Fibroblast of mammary gland (primary cell): ENCODE results near the gene WFDC8.

Source experiments
- DNase-seq: peaks from one replicate; pipeline ENCODE4 v3.0.0-alpha.2; 2010; ENCODE audit warnings: low read depth
- H3K4me3 ChIP-seq: 2 replicates; pipeline ENCODE4 v1.5.1; 2011; ENCODE audit warnings: low read depth, mild to moderate bottlenecking, low read length, moderate library complexity; ENCODE audit not compliant: control insufficient read depth
- TF ChIP-seq, protein P1 (sequence below): conservative IDR thresholded peaks from 2 replicates; pipeline ENCODE4 v1.5.1; 2011; ENCODE audit warnings: low read depth, low read length, inconsistent platforms; ENCODE audit not compliant: control insufficient read depth, insufficient read depth

WFDC8 gene

DNA sequence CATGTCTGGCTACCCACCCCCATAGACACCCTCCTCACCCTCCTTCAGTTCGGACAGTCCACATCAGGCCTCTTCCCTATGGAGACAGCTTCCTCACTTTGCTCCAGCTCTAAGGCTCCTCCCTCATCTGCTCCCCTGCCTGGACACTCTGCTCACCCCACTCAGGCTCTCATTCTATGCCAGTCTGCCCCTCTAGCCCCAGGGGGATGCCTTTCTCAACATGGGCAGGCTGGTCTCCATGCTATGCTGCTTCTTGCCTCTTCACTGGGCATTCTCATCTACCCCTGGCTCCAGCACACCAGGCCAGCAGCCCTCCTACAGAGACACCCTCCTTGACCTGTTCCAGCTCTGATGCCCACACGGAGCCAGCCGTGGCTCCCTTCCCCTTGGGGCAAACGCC, at the start of gene WFDC8:
Gene WFDC8 (minus strand): TSS at position 101 of the 400 bp plus-strand sequence. CDS start 37 bp downstream, at position 64.
- no peak for DNase-seq
- TF ChIP-seq, protein P1, sequence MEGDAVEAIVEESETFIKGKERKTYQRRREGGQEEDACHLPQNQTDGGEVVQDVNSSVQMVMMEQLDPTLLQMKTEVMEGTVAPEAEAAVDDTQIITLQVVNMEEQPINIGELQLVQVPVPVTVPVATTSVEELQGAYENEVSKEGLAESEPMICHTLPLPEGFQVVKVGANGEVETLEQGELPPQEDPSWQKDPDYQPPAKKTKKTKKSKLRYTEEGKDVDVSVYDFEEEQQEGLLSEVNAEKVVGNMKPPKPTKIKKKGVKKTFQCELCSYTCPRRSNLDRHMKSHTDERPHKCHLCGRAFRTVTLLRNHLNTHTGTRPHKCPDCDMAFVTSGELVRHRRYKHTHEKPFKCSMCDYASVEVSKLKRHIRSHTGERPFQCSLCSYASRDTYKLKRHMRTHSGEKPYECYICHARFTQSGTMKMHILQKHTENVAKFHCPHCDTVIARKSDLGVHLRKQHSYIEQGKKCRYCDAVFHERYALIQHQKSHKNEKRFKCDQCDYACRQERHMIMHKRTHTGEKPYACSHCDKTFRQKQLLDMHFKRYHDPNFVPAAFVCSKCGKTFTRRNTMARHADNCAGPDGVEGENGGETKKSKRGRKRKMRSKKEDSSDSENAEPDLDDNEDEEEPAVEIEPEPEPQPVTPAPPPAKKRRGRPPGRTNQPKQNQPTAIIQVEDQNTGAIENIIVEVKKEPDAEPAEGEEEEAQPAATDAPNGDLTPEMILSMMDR, result no peak
- H3K4me3 ChIP-seq, result no peak within 1 kb of the TSS

DNA sequence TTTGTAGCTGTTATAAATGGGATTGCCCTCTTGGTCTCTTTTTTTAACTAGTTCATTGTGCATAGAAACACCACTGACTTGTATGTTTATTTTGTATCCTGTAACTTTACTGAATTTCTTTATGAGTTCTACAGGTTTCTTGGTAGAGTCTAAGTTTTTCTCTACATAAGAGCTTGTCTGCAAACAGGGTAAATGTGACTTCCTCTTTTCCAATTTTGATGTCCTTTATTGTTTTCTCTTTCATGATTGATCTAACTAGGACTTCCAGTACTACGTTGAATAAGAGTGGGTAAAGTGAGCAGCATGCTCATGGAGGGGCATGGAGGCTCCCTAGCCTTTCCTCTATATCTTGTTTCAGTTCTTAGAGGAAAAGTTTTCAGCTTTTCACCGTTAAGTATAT, 47.5 kb upstream of the WFDC8 start:
- no peak overlapping the region for H3K4me3 ChIP-seq
- TF ChIP-seq, protein P1, result no peak
- DNase-seq, result no peak

GRCh38 chr20:45621593-45621992, 42.5 kb upstream of the WFDC8 start:
- DNase-seq, result no peak
- TF ChIP-seq, protein P1, result no peak
- H3K4me3 ChIP-seq, result no peak overlapping the region

GRCh38 chr20:45617591-45617990, 38.5 kb upstream of the WFDC8 start:
- TF ChIP-seq, protein P1, result no peak
- DNase-seq, result no peak
- no peak overlapping the region for H3K4me3 ChIP-seq

DNA sequence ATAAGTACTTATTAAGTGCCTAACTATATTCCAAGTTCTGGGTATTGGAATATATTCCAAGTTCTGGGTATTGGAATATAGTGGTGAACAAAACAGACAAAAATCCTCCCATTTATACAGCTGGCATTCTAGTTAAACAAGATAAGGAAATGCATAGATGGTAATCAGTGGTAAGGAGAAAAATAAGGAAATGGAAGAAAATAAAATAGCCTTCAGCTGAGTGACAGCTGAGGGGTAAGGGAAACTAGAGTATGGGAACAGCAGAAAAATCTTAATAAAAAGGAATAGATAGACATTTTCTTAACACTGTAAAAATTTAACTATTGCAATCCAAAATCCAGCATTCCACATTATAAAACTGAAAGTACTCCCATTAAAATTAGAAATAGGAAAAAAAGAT, 33.2 kb upstream of the WFDC8 start:
- no peak for DNase-seq
- TF ChIP-seq, protein P1, result no peak
- H3K4me3 ChIP-seq, result no peak overlapping the region

- DNase-seq, result peak; percentile 94
- H3K4me3 ChIP-seq, result no peak overlapping the region
- TF ChIP-seq, protein P1, result no peak
These were observed 32.0 kb upstream of the WFDC8 start for GRCh38 chr20:45611054-45611453.

GRCh38 chr20:45607810-45608209, 28.7 kb upstream of the WFDC8 start:
- DNase-seq, result no peak
- TF ChIP-seq, protein P1, result no peak
- no peak overlapping the region for H3K4me3 ChIP-seq
